H1 (cell line): ENCODE data around the gene HOXC11. TPM values are rescaled to one million over a fixed set of nuclear protein-coding genes. Genes with fewer than 3 reads are reported as not detected.

Experiments
- YY1 ChIP-seq: IDR thresholded peaks from 2 replicates; pipeline ENCODE4 v1.6.1; 2011; ENCODE audit warnings: low read depth, mild to moderate bottlenecking, low read length
- polyA plus RNA-seq, 7 experiments: library from polyadenylated mRNA; depleted of rRNA in 3 of 7; stranded (reverse) in 5 of 7; unstranded in 2 of 7; fragments of >200 nt in 5 of 7; fragments of 200-250 nt in 2 of 7; gene quantifications; 1 replicate in 5 of 7; 2 replicates in 1 of 7; 4 replicates in 1 of 7; pipeline versions ENCODE4 v1.2.1 to v1.2.3, GENCODE V29; 2011 to 2013; ENCODE audit warnings: missing spikeins in 2 of 7, mixed read lengths in 2 of 7
- total RNA-seq: library from RNA; stranded (reverse); fragmentation: NEBNext Ultra II Directional; extraction: Animal tissue kit (Norgen Biotek cat#: 25700); gene quantifications from 2 replicates; pipeline ENCODE4 v1.2.1, GENCODE V29; 2021

The HOXC11 gene
- total and polyA plus RNA-seq, 2 of the 8 experiments (the other 6 are each of a cell fraction or from before 2014, with no cell fraction given), result not detected

- TF ChIP-seq YY1, result 0 out of 2 replicates have a peak, but pooled peaks have one; percentile 34
Observed at GRCh38 chr12:53995378-53996239, 22.7 kb downstream of the HOXC11 start (continued).
